SU-DHL-6 (cell line): ENCODE results near the gene ABCA12.

Source experiments
- CTCF ChIP-seq: fragments of 200-600 bp; sonication (generic); IDR thresholded peaks from one replicate; pipeline ENCODE4 v1.5.1; 2017; ENCODE audit warnings: antibody characterized with exemption, mild to moderate bottlenecking, low read length, moderate library complexity; ENCODE audit not compliant: insufficient read depth, poor library complexity, severe bottlenecking
- EZH2phosphoT487 ChIP-seq: fragments of 200-600 bp; sonication (generic), shearing (Covaris generic); conservative IDR thresholded peaks from 2 replicates; pipeline ENCODE4 v1.6.1; 2018; ENCODE audit warnings: mild to moderate bottlenecking, antibody characterized with exemption, low read length, moderate library complexity, mixed read lengths

- TF ChIP-seq EZH2phosphoT487: no peak
- TF ChIP-seq CTCF: no peak
Observed at GRCh38 chr2:214896274-214896673, 242.2 kb downstream of the ABCA12 start.
